ENCODE results near the gene DDIT4. TPM values are rescaled to one million over a fixed set of nuclear protein-coding genes. Genes with fewer than 3 reads are reported as not detected.

DDIT4 gene
- total RNA-seq, 1 experiment from 2014 or later: 462 TPM

DNA sequence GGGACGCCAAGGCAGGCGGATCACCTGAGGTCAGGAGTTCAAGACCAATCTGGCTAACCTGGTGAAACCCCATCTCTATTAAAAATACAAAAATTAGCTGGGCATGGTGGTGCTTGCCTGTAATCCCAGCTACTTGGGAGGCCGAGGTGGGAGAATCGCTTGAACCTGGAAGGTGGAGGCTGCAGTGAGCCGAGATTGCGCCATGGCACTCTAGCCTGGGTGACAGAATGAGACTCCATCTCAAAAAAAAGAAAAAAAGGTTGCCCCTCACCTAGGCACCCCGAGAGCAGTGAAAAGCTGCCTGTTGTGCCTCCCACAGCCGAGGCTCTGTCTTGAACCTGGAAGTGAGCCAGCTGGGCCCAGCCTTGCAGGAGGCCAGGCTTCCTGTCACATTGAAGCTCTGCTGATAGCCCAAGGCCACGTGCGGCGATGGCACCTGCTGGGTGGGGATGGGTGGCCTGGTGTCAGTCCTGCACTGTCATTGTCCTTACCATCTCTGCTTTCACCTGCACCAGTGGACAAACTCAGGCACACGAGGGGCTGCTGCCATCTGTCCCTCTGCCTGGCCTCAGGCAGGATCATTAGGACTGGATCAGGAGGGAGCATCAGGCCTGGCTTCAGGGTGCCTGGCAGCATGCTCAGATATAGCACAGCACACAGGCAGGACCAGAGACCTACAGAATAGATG is 43.2 kb downstream of the DDIT4 start:
- POLR2A ChIA-PET: interaction anchor here (1.0 to 9.7 kb wide), 7 partner anchors 8 to 41 kb away, joined by 3 to 221 read pairs (median 8); partner anchors contain the start of gene DDIT4
- H3K4me3 ChIP-seq (replicated peaks in 1 of 2; ENCODE audit: low read depth in 1 of 2, low read length in 2 of 2): no peak overlapping the region
- BruUV-seq (replicated peaks): no TSS peak
- ATAC-seq (no peak), DNase-seq (ENCODE audit: low read depth, low spot score) (no peak)
- no peaks in the 10 kb centered on the region for H3K79me2 ChIP-seq (ENCODE audit: insufficient read depth, low read length)
- H3K36me3 ChIP-seq (ENCODE audit: control insufficient read depth in 1 of 2, insufficient read depth in 2 of 2, low read length in 2 of 2): no peaks in the 10 kb centered on the region
- peak; percentile 61 for TF ChIP-seq TCF7L2 (IDR thresholded peaks at IDR 0.05; ENCODE audit: borderline replicate concordance, extremely low read depth, insufficient read depth, insufficient read length)
- TF ChIP-seq ZFX (IDR thresholded peaks at IDR 0.05): peak; percentile 35; the same call in 1 of the 2 replicates
- no peak for TF ChIP-seq EGR1 (IDR thresholded peaks at IDR 0.05; ENCODE audit: low read depth)
- H3K27me3 ChIP-seq (ENCODE audit: insufficient read depth, low read length): no peaks in the 10 kb centered on the region
- peaks cover 52 to 66% of the 10 kb centered on the region in 2 experiments for H3K4me1 ChIP-seq (ENCODE audit: control insufficient read depth in 1 of 2, insufficient read depth in 2 of 2, low read length in 2 of 2)
- H3K4me2 ChIP-seq (ENCODE audit: low read length): 0 out of 2 replicates have a peak overlapping the region, but pooled peaks have one; percentile 15
- peak overlapping the region; percentile 9; the same call in 1 of the 2 replicates for H3K27ac ChIP-seq (ENCODE audit: low read depth, low read length)
- CTCF ChIA-PET: interaction anchor here (0.7 kb wide), 1 partner anchor 38 kb away, joined by 3 read pairs; no protein-coding TSS in a partner anchor
- no peak overlapping the region for H3K9ac ChIP-seq (ENCODE audit: low read length)
- RAD21 ChIA-PET (ENCODE audit: low non-redundant PET in 1 of 2, low total read pairs in 2 of 2, uncharacterized antibody in 2 of 2, unreplicated experiment in 2 of 2): interaction anchor here in 1 of 2 experiments (0.7 to 1.0 kb wide), 2 partner anchors 14 to 19 kb away, joined by 3 to 4 read pairs; no protein-coding TSS in a partner anchor
- no peaks in the 10 kb centered on the region for H4K20me1 ChIP-seq (ENCODE audit: insufficient read depth)
- H3K9me3 ChIP-seq (ENCODE audit: control insufficient read depth in 1 of 2, insufficient read depth in 1 of 2, low read depth in 1 of 2, low read length in 2 of 2): no peaks in the 10 kb centered on the region
- no peak overlapping the region for H2AFZ ChIP-seq (ENCODE audit: low read depth, low read length, poor library complexity, severe bottlenecking)
- H3K9me2 ChIP-seq (ENCODE audit: insufficient read depth): no peaks in the 10 kb centered on the region
- intact Hi-C loops (cut with micrococcal nuclease): no loop called here

DNA sequence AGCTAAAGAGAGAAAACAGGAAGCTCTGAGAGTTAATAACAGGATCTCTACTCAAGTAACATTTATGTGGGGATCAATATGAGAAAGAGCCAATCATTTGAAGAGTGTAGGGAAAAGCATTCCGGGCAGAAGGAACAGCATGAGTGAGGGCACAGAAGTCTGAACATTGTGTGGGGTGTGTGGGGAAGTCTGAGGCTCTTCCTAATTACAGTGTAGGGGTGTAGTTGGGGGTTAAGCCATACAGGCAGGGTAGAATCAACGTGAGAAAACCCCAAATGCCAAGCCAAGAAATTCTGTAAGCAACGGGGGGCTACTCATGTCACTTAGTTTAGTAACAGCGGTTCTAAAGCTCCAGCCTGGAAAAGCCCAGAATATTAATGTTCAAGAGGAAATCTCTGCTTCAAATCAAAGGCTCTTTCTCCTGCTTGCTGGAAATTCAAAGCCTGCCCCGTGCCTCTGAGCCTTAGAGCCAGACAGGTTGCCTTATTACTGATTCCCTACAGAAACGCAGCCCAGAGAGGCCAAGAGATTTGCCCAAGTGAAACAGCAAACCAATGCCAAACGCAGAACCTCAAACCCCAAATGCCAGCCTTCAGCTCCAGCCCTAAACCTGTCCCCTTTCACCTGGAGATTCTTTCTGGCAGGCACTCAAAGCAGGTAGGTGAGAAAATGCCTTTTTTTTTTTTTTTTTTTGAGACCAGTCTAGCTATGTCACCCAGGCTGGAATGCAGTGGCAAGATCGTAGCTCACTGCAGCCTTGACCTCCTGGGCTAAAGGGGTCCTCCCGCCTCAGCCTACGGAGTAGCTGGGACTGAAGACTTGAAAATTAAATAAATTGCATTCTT is 44.9 kb downstream of the DDIT4 start:
- Histone ChIP-seq H3K27ac (ENCODE audit: low read depth, low read length) (peak overlapping the region; percentile 89), H3K4me1 (ENCODE audit: control insufficient read depth in 1 of 2, insufficient read depth in 2 of 2, low read length in 2 of 2) (peaks cover 70 to 83% of the 10 kb centered on the region in 2 experiments), H2AFZ (ENCODE audit: low read depth, low read length, poor library complexity, severe bottlenecking) (no peak overlapping the region), H3K9me2 (ENCODE audit: insufficient read depth) (no peaks in the 10 kb centered on the region), H3K4me2 (ENCODE audit: low read length) (peak overlapping the region; percentile 76), H3K79me2 (ENCODE audit: insufficient read depth, low read length) (no peaks in the 10 kb centered on the region), H3K27me3 (ENCODE audit: insufficient read depth, low read length) (no peaks in the 10 kb centered on the region), H3K4me3 (replicated peaks in 1 of 2; ENCODE audit: low read depth in 1 of 2, low read length in 2 of 2) (peak overlapping the region; percentile 25 to 52), H3K9me3 (ENCODE audit: control insufficient read depth in 1 of 2, insufficient read depth in 1 of 2, low read depth in 1 of 2, low read length in 2 of 2) (no peaks in the 10 kb centered on the region), H4K20me1 (ENCODE audit: insufficient read depth) (no peaks in the 10 kb centered on the region), H3K9ac (ENCODE audit: low read length) (peak overlapping the region; percentile 69), H3K36me3 (ENCODE audit: control insufficient read depth in 1 of 2, insufficient read depth in 2 of 2, low read length in 2 of 2) (no peaks in the 10 kb centered on the region)
- TF ChIP-seq RAD21 (IDR thresholded peaks at IDR 0.05; ENCODE audit: low read depth): no peak
- TF ChIP-seq POLR2AphosphoS5 (IDR thresholded peaks at IDR 0.05; ENCODE audit: low read depth, low read length): peak; percentile 39
- no peak for TF ChIP-seq SRF (IDR thresholded peaks at IDR 0.05; ENCODE audit: low read depth)
- ATAC-seq: no peak
- TSS peak; percentile 46 for BruUV-seq (replicated peaks)
- RAD21 ChIA-PET (ENCODE audit: low non-redundant PET in 1 of 2, low total read pairs in 2 of 2, uncharacterized antibody in 2 of 2, unreplicated experiment in 2 of 2): no interaction called here
- CTCF ChIA-PET: interaction anchor here (1.1 kb wide), 1 partner anchor 19 kb away, joined by 3 read pairs; no protein-coding TSS in a partner anchor
- no peak for DNase-seq (ENCODE audit: low read depth, low spot score)
- intact Hi-C loops (cut with micrococcal nuclease): no loop called here
- POLR2A ChIA-PET: interaction anchor here (0.6 to 9.7 kb wide), 7 partner anchors 9 to 776 kb away, joined by 3 to 221 read pairs (median 86); partner anchors contain the start of gene DDIT4

Data from HCT116 (cell line).